ENCODE measurements around the gene NUP210L.
"Not testable (repeated sequence)": the region's sequence is repeated elsewhere in the genome, so short reads cannot be mapped to it uniquely, and the experiment has no call there.

Gene NUP210L

GRCh38 chr1:154095456-154096060 is 59.3 kb downstream of the NUP210L start:
- no peaks in the 10 kb centered on the region for H3K4me1 ChIP-seq (ENCODE audit: insufficient read depth, insufficient read length)
- TF ChIP-seq SUZ12 (IDR thresholded peaks at IDR 0.05; ENCODE audit: extremely low read depth, insufficient read depth, insufficient read length) (no peak), ZNF274 (IDR thresholded peaks at IDR 0.05; ENCODE audit: low read depth, low read length) (no peak), YY1 (IDR thresholded peaks at IDR 0.05; ENCODE audit: insufficient read depth, insufficient read length) (no peak)
- H3K9ac ChIP-seq (ENCODE audit: insufficient read length, low read depth): no peak overlapping the region
- H3K27me3 ChIP-seq (ENCODE audit: insufficient read depth, insufficient read length): no peaks in the 10 kb centered on the region
- H3K4me3 ChIP-seq (ENCODE audit: insufficient read length, low read depth): no peak overlapping the region
- no peak for DNase-seq (ENCODE audit: low read depth, low spot score)
- peaks cover 12% of the 10 kb centered on the region; the same call in 1 of the 2 replicates for H3K9me3 ChIP-seq (ENCODE audit: insufficient read depth, low read length)
- no peaks in the 10 kb centered on the region for H3K36me3 ChIP-seq (ENCODE audit: insufficient read depth, insufficient read length, low read length)

- H3K27me3 ChIP-seq (ENCODE audit: insufficient read depth, insufficient read length): no peaks in the 10 kb centered on the region
- no peaks in the 10 kb centered on the region for H3K4me1 ChIP-seq (ENCODE audit: insufficient read depth, insufficient read length)
- H3K9me3 ChIP-seq (ENCODE audit: insufficient read depth, low read length): peaks cover 12% of the 10 kb centered on the region; the same call in 1 of the 2 replicates
- DNase-seq (ENCODE audit: low read depth, low spot score): no peak
- no peak overlapping the region for H3K9ac ChIP-seq (ENCODE audit: insufficient read length, low read depth)
- H3K4me3 ChIP-seq (ENCODE audit: insufficient read length, low read depth): no peak overlapping the region
- no peaks in the 10 kb centered on the region for H3K36me3 ChIP-seq (ENCODE audit: insufficient read depth, insufficient read length, low read length)
- TF ChIP-seq YY1 (IDR thresholded peaks at IDR 0.05; ENCODE audit: insufficient read depth, insufficient read length) (no peak), ZNF274 (IDR thresholded peaks at IDR 0.05; ENCODE audit: low read depth, low read length) (no peak), SUZ12 (IDR thresholded peaks at IDR 0.05; ENCODE audit: extremely low read depth, insufficient read depth, insufficient read length) (no peak)
These were observed 60.5 kb downstream of the NUP210L start for GRCh38 chr1:154094411-154094810.

GRCh38 chr1:154093699-154094098 is 61.2 kb downstream of the NUP210L start:
- Histone ChIP-seq H3K4me1 (ENCODE audit: insufficient read depth, insufficient read length) (no peaks in the 10 kb centered on the region), H3K4me3 (ENCODE audit: insufficient read length, low read depth) (no peak overlapping the region), H3K27me3 (ENCODE audit: insufficient read depth, insufficient read length) (no peaks in the 10 kb centered on the region), H3K36me3 (ENCODE audit: insufficient read depth, insufficient read length, low read length) (no peaks in the 10 kb centered on the region), H3K9ac (ENCODE audit: insufficient read length, low read depth) (no peak overlapping the region), H3K9me3 (ENCODE audit: insufficient read depth, low read length) (peaks cover 10% of the 10 kb centered on the region; the same call in 1 of the 2 replicates)
- TF ChIP-seq SUZ12 (IDR thresholded peaks at IDR 0.05; ENCODE audit: extremely low read depth, insufficient read depth, insufficient read length): no peak
- no peak for TF ChIP-seq YY1 (IDR thresholded peaks at IDR 0.05; ENCODE audit: insufficient read depth, insufficient read length)
- no peak for TF ChIP-seq ZNF274 (IDR thresholded peaks at IDR 0.05; ENCODE audit: low read depth, low read length)
- DNase-seq (ENCODE audit: low read depth, low spot score): no peak

GRCh38 chr1:154091706-154092105 is 63.2 kb downstream of the NUP210L start:
- no peak overlapping the region for H3K4me3 ChIP-seq (ENCODE audit: insufficient read length, low read depth)
- H3K9ac ChIP-seq (ENCODE audit: insufficient read length, low read depth): no peak overlapping the region
- TF ChIP-seq SUZ12 (IDR thresholded peaks at IDR 0.05; ENCODE audit: extremely low read depth, insufficient read depth, insufficient read length) (no peak), ZNF274 (IDR thresholded peaks at IDR 0.05; ENCODE audit: low read depth, low read length) (no peak), YY1 (IDR thresholded peaks at IDR 0.05; ENCODE audit: insufficient read depth, insufficient read length) (no peak)
- H3K27me3 ChIP-seq (ENCODE audit: insufficient read depth, insufficient read length): no peaks in the 10 kb centered on the region
- no peaks in the 10 kb centered on the region for H3K4me1 ChIP-seq (ENCODE audit: insufficient read depth, insufficient read length)
- DNase-seq (ENCODE audit: low read depth, low spot score): no peak
- H3K36me3 ChIP-seq (ENCODE audit: insufficient read depth, insufficient read length, low read length): no peaks in the 10 kb centered on the region
- peaks cover under 1% of the 10 kb centered on the region; the same call in 1 of the 2 replicates for H3K9me3 ChIP-seq (ENCODE audit: insufficient read depth, low read length)

- no peak for TF ChIP-seq SUZ12 (IDR thresholded peaks at IDR 0.05; ENCODE audit: extremely low read depth, insufficient read depth, insufficient read length)
- TF ChIP-seq ZNF274 (IDR thresholded peaks at IDR 0.05; ENCODE audit: low read depth, low read length): no peak
- no peak for TF ChIP-seq YY1 (IDR thresholded peaks at IDR 0.05; ENCODE audit: insufficient read depth, insufficient read length)
- Histone ChIP-seq H3K9me3 (ENCODE audit: insufficient read depth, low read length) (peaks cover 20% of the 10 kb centered on the region; the same call in 1 of the 2 replicates), H3K27me3 (ENCODE audit: insufficient read depth, insufficient read length) (no peaks in the 10 kb centered on the region), H3K4me3 (ENCODE audit: insufficient read length, low read depth) (no peak overlapping the region), H3K9ac (ENCODE audit: insufficient read length, low read depth) (no peak overlapping the region), H3K4me1 (ENCODE audit: insufficient read depth, insufficient read length) (no peaks in the 10 kb centered on the region), H3K36me3 (ENCODE audit: insufficient read depth, insufficient read length, low read length) (no peaks in the 10 kb centered on the region)
- no peak for DNase-seq (ENCODE audit: low read depth, low spot score)
These were observed 67.3 kb downstream of the NUP210L start for GRCh38 chr1:154087574-154087973.

GRCh38 chr1:154083057-154083456 is 71.8 kb downstream of the NUP210L start:
- not testable (repeated sequence) for H3K36me3 ChIP-seq (ENCODE audit: insufficient read depth, insufficient read length, low read length); H3K27me3 ChIP-seq (ENCODE audit: insufficient read depth, insufficient read length); H3K9ac ChIP-seq (ENCODE audit: insufficient read length, low read depth); H3K4me1 ChIP-seq (ENCODE audit: insufficient read depth, insufficient read length); DNase-seq (ENCODE audit: low read depth, low spot score); H3K4me3 ChIP-seq (ENCODE audit: insufficient read length, low read depth)
- peaks cover 33% of the 10 kb centered on the region; the same call in 1 of the 2 replicates for H3K9me3 ChIP-seq (ENCODE audit: insufficient read depth, low read length)

GRCh38 chr1:154081386-154082126 is 73.3 kb downstream of the NUP210L start:
- no peaks in the 10 kb centered on the region for H3K4me1 ChIP-seq (ENCODE audit: insufficient read depth, insufficient read length)
- no peak overlapping the region for H3K9ac ChIP-seq (ENCODE audit: insufficient read length, low read depth)
- no peaks in the 10 kb centered on the region for H3K27me3 ChIP-seq (ENCODE audit: insufficient read depth, insufficient read length)
- no peaks in the 10 kb centered on the region for H3K36me3 ChIP-seq (ENCODE audit: insufficient read depth, insufficient read length, low read length)
- TF ChIP-seq YY1 (IDR thresholded peaks at IDR 0.05; ENCODE audit: insufficient read depth, insufficient read length) (no peak), ZNF274 (IDR thresholded peaks at IDR 0.05; ENCODE audit: low read depth, low read length) (no peak), SUZ12 (IDR thresholded peaks at IDR 0.05; ENCODE audit: extremely low read depth, insufficient read depth, insufficient read length) (no peak)
- H3K9me3 ChIP-seq (ENCODE audit: insufficient read depth, low read length): peaks cover 31% of the 10 kb centered on the region; the same call in 1 of the 2 replicates
- no peak for DNase-seq (ENCODE audit: low read depth, low spot score)
- no peak overlapping the region for H3K4me3 ChIP-seq (ENCODE audit: insufficient read length, low read depth)

All from NT2/D1 (cell line).